ENCODE measurements around the gene NOX5.

Gene NOX5

GRCh38 chr15:69037977-69038376, 23.5 kb downstream of the NOX5 start:
- Mint-ChIP-seq H3K9me3 (no peaks in the 10 kb centered on the region), H3K36me3 (ENCODE audit: low read depth) (no peaks in the 10 kb centered on the region), H3K27me3 (ENCODE audit: low read depth) (peaks cover 1% of the 10 kb centered on the region), H3K4me3 (no peak overlapping the region), H3K4me1 (ENCODE audit: low read depth) (peaks cover 5% of the 10 kb centered on the region), H3K27ac (no peak overlapping the region)
- DNase-seq (ENCODE audit: low spot score), result no peak

- no peak for DNase-seq (ENCODE audit: low spot score)
- H3K4me1 Mint-ChIP-seq (ENCODE audit: low read depth), result peaks cover 5% of the 10 kb centered on the region
- no peaks in the 10 kb centered on the region for H3K9me3 Mint-ChIP-seq
- no peak overlapping the region for H3K27ac Mint-ChIP-seq
- no peaks in the 10 kb centered on the region for H3K36me3 Mint-ChIP-seq (ENCODE audit: low read depth)
- H3K4me3 Mint-ChIP-seq, result no peak overlapping the region
- H3K27me3 Mint-ChIP-seq (ENCODE audit: low read depth), result peaks cover 1% of the 10 kb centered on the region
These were observed 24.0 kb downstream of the NOX5 start for GRCh38 chr15:69038508-69038907.

GRCh38 chr15:69039516-69040225, 25.2 kb downstream of the NOX5 start:
- Mint-ChIP-seq H3K36me3 (ENCODE audit: low read depth) (no peaks in the 10 kb centered on the region), H3K4me3 (no peak overlapping the region), H3K27me3 (ENCODE audit: low read depth) (peaks cover 1% of the 10 kb centered on the region), H3K9me3 (no peaks in the 10 kb centered on the region), H3K4me1 (ENCODE audit: low read depth) (no peaks in the 10 kb centered on the region), H3K27ac (no peak overlapping the region)
- no peak for DNase-seq (ENCODE audit: low spot score)

- Mint-ChIP-seq H3K27ac (no peak overlapping the region), H3K4me1 (ENCODE audit: low read depth) (no peaks in the 10 kb centered on the region), H3K9me3 (no peaks in the 10 kb centered on the region), H3K4me3 (no peak overlapping the region), H3K36me3 (ENCODE audit: low read depth) (no peaks in the 10 kb centered on the region), H3K27me3 (ENCODE audit: low read depth) (peaks cover 3% of the 10 kb centered on the region)
- no peak for DNase-seq (ENCODE audit: low spot score)
These were observed 28.0 kb downstream of the NOX5 start for GRCh38 chr15:69042531-69042930.

GRCh38 chr15:69045802-69046201, 31.3 kb downstream of the NOX5 start:
- Mint-ChIP-seq H3K27ac (no peak overlapping the region), H3K9me3 (no peaks in the 10 kb centered on the region), H3K4me3 (no peak overlapping the region), H3K4me1 (ENCODE audit: low read depth) (no peaks in the 10 kb centered on the region), H3K27me3 (ENCODE audit: low read depth) (peaks cover 9% of the 10 kb centered on the region), H3K36me3 (ENCODE audit: low read depth) (no peaks in the 10 kb centered on the region)
- no peak for DNase-seq (ENCODE audit: low spot score)

- DNase-seq (ENCODE audit: low spot score), result no peak
- no peaks in the 10 kb centered on the region for H3K9me3 Mint-ChIP-seq
- H3K36me3 Mint-ChIP-seq (ENCODE audit: low read depth), result no peaks in the 10 kb centered on the region
- no peak overlapping the region for H3K4me3 Mint-ChIP-seq
- no peaks in the 10 kb centered on the region for H3K4me1 Mint-ChIP-seq (ENCODE audit: low read depth)
- H3K27me3 Mint-ChIP-seq (ENCODE audit: low read depth), result peaks cover 12% of the 10 kb centered on the region
- H3K27ac Mint-ChIP-seq, result no peak overlapping the region
These were observed 32.3 kb downstream of the NOX5 start for GRCh38 chr15:69046781-69047180.

- Mint-ChIP-seq H3K4me1 (ENCODE audit: low read depth) (no peaks in the 10 kb centered on the region), H3K36me3 (ENCODE audit: low read depth) (no peaks in the 10 kb centered on the region), H3K4me3 (no peak overlapping the region)
These were observed 35.5 kb downstream of the NOX5 start for GRCh38 chr15:69049976-69050375.

GRCh38 chr15:69055251-69055650, 40.8 kb downstream of the NOX5 start:
- H3K4me1 Mint-ChIP-seq (ENCODE audit: low read depth), result peaks cover 6% of the 10 kb centered on the region
- no peak overlapping the region for H3K27ac Mint-ChIP-seq
- no peak overlapping the region for H3K4me3 Mint-ChIP-seq
- H3K36me3 Mint-ChIP-seq (ENCODE audit: low read depth), result no peaks in the 10 kb centered on the region
- H3K27me3 Mint-ChIP-seq (ENCODE audit: low read depth), result peaks cover 18% of the 10 kb centered on the region
- DNase-seq (ENCODE audit: low spot score), result no peak
- no peaks in the 10 kb centered on the region for H3K9me3 Mint-ChIP-seq

More at GRCh38 chr15:69049976-69050375, 35.5 kb downstream of the NOX5 start:
- H3K27me3 Mint-ChIP-seq (ENCODE audit: low read depth), result peaks cover 19% of the 10 kb centered on the region
- no peak overlapping the region for H3K27ac Mint-ChIP-seq
- no peaks in the 10 kb centered on the region for H3K9me3 Mint-ChIP-seq
- DNase-seq (ENCODE audit: low spot score), result no peak

- peaks cover 13% of the 10 kb centered on the region for H3K27me3 Mint-ChIP-seq (ENCODE audit: low read depth)
- H3K9me3 Mint-ChIP-seq, result no peaks in the 10 kb centered on the region
These were observed 41.9 kb downstream of the NOX5 start for GRCh38 chr15:69056365-69056764.

GRCh38 chr15:69058830-69059556, 44.5 kb downstream of the NOX5 start:
- H3K4me1 Mint-ChIP-seq (ENCODE audit: low read depth), result peaks cover 14% of the 10 kb centered on the region
- H3K4me3 Mint-ChIP-seq, result no peak overlapping the region
- DNase-seq (ENCODE audit: low spot score), result peak; percentile 52
- H3K27me3 Mint-ChIP-seq (ENCODE audit: low read depth), result peaks cover 7% of the 10 kb centered on the region
- H3K27ac Mint-ChIP-seq, result no peak overlapping the region
- H3K36me3 Mint-ChIP-seq (ENCODE audit: low read depth), result no peaks in the 10 kb centered on the region
- H3K9me3 Mint-ChIP-seq, result no peaks in the 10 kb centered on the region

More at GRCh38 chr15:69056365-69056764, 41.9 kb downstream of the NOX5 start:
- no peak for DNase-seq (ENCODE audit: low spot score)
- no peaks in the 10 kb centered on the region for H3K36me3 Mint-ChIP-seq (ENCODE audit: low read depth)
- no peak overlapping the region for H3K27ac Mint-ChIP-seq
- H3K4me1 Mint-ChIP-seq (ENCODE audit: low read depth), result peaks cover 12% of the 10 kb centered on the region
- H3K4me3 Mint-ChIP-seq, result no peak overlapping the region

- DNase-seq (ENCODE audit: low spot score), result no peak
- H3K9me3 Mint-ChIP-seq, result no peaks in the 10 kb centered on the region
- H3K4me3 Mint-ChIP-seq, result no peak overlapping the region
- H3K27ac Mint-ChIP-seq, result no peak overlapping the region
- peaks cover 7% of the 10 kb centered on the region for H3K27me3 Mint-ChIP-seq (ENCODE audit: low read depth)
- H3K4me1 Mint-ChIP-seq (ENCODE audit: low read depth), result peaks cover 14% of the 10 kb centered on the region
- no peaks in the 10 kb centered on the region for H3K36me3 Mint-ChIP-seq (ENCODE audit: low read depth)
These were observed 45.1 kb downstream of the NOX5 start for GRCh38 chr15:69059557-69059943.

- DNase-seq (ENCODE audit: low spot score), result no peak
- H3K27ac Mint-ChIP-seq, result no peak overlapping the region
- no peak overlapping the region for H3K4me3 Mint-ChIP-seq
- H3K9me3 Mint-ChIP-seq, result no peaks in the 10 kb centered on the region
- no peaks in the 10 kb centered on the region for H3K36me3 Mint-ChIP-seq (ENCODE audit: low read depth)
- peaks cover 14% of the 10 kb centered on the region for H3K4me1 Mint-ChIP-seq (ENCODE audit: low read depth)
- H3K27me3 Mint-ChIP-seq (ENCODE audit: low read depth), result peaks cover 7% of the 10 kb centered on the region
These were observed 45.6 kb downstream of the NOX5 start for GRCh38 chr15:69060041-69060481.

- no peaks in the 10 kb centered on the region for H3K36me3 Mint-ChIP-seq (ENCODE audit: low read depth)
- peaks cover 7% of the 10 kb centered on the region for H3K27me3 Mint-ChIP-seq (ENCODE audit: low read depth)
- H3K4me1 Mint-ChIP-seq (ENCODE audit: low read depth), result peaks cover 14% of the 10 kb centered on the region
- no peak overlapping the region for H3K27ac Mint-ChIP-seq
- H3K4me3 Mint-ChIP-seq, result no peak overlapping the region
- peak; percentile 23 for DNase-seq (ENCODE audit: low spot score)
- no peaks in the 10 kb centered on the region for H3K9me3 Mint-ChIP-seq
These were observed 46.2 kb downstream of the NOX5 start for GRCh38 chr15:69060744-69061143.

- Mint-ChIP-seq H3K36me3 (ENCODE audit: low read depth) (no peaks in the 10 kb centered on the region), H3K4me1 (ENCODE audit: low read depth) (peaks cover 14% of the 10 kb centered on the region), H3K27ac (no peak overlapping the region), H3K4me3 (no peak overlapping the region), H3K27me3 (ENCODE audit: low read depth) (peaks cover 7% of the 10 kb centered on the region), H3K9me3 (no peaks in the 10 kb centered on the region)
- no peak for DNase-seq (ENCODE audit: low spot score)
These were observed 46.9 kb downstream of the NOX5 start for GRCh38 chr15:69061414-69061842.

All from T-helper 2 cell treated with Interferon-gamma antibody and Interleukin-4, amounts not matched to agents 5 μg/mL and 100 μg/mL, for 36 hours (primary cell).